ENCODE measurements around the gene RXFP1. TPM values are rescaled to one million over a fixed set of nuclear protein-coding genes. Genes with fewer than 3 reads are reported as not detected.

RXFP1 gene
- total RNA-seq, 6 donors from 2014 or later = 3.0 to 7.3 (median 4.7) TPM

GRCh38 chr4:158625544-158625943 lies 103.9 kb downstream of the RXFP1 start:
- Histone ChIP-seq H3K4me3 (no peak overlapping the region), H3K27me3 (no peaks in the 10 kb centered on the region), H3K4me1 (no peaks in the 10 kb centered on the region), H3K9me3 (no peaks in the 10 kb centered on the region), H3K27ac (no peak overlapping the region), H3K36me3 (no peaks in the 10 kb centered on the region)
- DNase-seq = no peak
- TF ChIP-seq POLR2AphosphoS5 (IDR thresholded peaks at IDR 0.05) (no peak), EP300 (IDR thresholded peaks at IDR 0.05) (no peak), POLR2A (IDR thresholded peaks at IDR 0.05) (no peak)
- TF ChIP-seq, protein P1, sequence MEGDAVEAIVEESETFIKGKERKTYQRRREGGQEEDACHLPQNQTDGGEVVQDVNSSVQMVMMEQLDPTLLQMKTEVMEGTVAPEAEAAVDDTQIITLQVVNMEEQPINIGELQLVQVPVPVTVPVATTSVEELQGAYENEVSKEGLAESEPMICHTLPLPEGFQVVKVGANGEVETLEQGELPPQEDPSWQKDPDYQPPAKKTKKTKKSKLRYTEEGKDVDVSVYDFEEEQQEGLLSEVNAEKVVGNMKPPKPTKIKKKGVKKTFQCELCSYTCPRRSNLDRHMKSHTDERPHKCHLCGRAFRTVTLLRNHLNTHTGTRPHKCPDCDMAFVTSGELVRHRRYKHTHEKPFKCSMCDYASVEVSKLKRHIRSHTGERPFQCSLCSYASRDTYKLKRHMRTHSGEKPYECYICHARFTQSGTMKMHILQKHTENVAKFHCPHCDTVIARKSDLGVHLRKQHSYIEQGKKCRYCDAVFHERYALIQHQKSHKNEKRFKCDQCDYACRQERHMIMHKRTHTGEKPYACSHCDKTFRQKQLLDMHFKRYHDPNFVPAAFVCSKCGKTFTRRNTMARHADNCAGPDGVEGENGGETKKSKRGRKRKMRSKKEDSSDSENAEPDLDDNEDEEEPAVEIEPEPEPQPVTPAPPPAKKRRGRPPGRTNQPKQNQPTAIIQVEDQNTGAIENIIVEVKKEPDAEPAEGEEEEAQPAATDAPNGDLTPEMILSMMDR (IDR thresholded peaks at IDR 0.05) = no peak
- WGBS, 2 donors = 69 to 84% methylated on average over 2 of the region's 2 CpGs
- no peak for ATAC-seq (ENCODE audit: low FRiP score in 2 of 2)

DNA sequence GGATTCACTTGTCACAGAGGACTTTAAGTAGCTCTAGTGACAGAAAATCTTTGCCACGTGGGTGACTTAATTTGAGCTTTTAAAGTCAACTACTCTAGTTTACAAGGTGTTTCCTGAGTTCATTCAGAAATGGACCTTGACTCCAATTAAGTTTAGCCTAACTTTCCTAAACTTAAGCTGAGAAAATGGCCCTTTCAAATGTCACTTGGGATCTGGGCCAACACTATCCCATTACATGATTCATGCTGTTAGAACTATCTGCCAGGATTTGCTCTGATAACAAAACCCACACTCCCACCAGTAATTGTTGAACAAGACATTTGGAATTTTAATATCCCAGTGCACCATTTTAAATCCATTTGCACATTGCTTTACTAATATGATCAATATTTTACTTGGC lies 109.2 kb downstream of the RXFP1 start:
- Histone ChIP-seq H3K27me3 (no peaks in the 10 kb centered on the region), H3K36me3 (no peaks in the 10 kb centered on the region), H3K9me3 (no peaks in the 10 kb centered on the region), H3K4me1 (no peaks in the 10 kb centered on the region), H3K4me3 (no peak overlapping the region), H3K27ac (no peak overlapping the region)
- TF ChIP-seq POLR2A (IDR thresholded peaks at IDR 0.05) (no peak), EP300 (IDR thresholded peaks at IDR 0.05) (no peak), POLR2AphosphoS5 (IDR thresholded peaks at IDR 0.05) (no peak)
- TF ChIP-seq, protein P1 (IDR thresholded peaks at IDR 0.05) = no peak
- no peak for DNase-seq
- WGBS, 2 donors = 44 to 50% methylated on average over 1 of the region's 1 CpG
- no peak for ATAC-seq (ENCODE audit: low FRiP score in 2 of 2)

DNA sequence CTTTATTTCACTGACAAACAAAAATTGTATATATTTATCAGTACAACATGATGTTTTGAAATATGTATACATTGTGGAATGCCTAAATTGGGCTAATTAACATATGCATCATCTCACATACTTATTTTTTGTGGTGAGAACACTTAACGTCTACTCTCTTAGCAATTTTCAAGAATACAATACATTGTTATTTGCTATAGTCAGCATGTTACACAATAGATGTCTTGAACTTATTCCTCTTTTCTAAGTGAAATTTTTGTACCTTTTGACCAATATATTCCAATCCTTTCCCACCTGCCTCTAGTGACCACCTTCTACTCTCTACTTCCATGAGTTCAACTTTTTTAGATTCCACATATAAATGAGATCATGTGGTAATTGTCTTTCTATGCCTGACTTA lies 114.9 kb downstream of the RXFP1 start:
- no peak overlapping the region for H3K4me3 ChIP-seq
- WGBS, 2 donors = 84 to 86% methylated on average over 1 of the region's 1 CpG
- H3K4me1 ChIP-seq = no peaks in the 10 kb centered on the region
- DNase-seq = no peak
- TF ChIP-seq POLR2AphosphoS5 (IDR thresholded peaks at IDR 0.05) (no peak), EP300 (IDR thresholded peaks at IDR 0.05) (no peak), POLR2A (IDR thresholded peaks at IDR 0.05) (no peak)
- TF ChIP-seq, protein P1 (IDR thresholded peaks at IDR 0.05) = no peak
- H3K36me3 ChIP-seq = no peaks in the 10 kb centered on the region
- H3K9me3 ChIP-seq = no peaks in the 10 kb centered on the region
- H3K27ac ChIP-seq = no peak overlapping the region
- no peak for ATAC-seq (ENCODE audit: low FRiP score in 2 of 2)
- no peaks in the 10 kb centered on the region for H3K27me3 ChIP-seq

DNA sequence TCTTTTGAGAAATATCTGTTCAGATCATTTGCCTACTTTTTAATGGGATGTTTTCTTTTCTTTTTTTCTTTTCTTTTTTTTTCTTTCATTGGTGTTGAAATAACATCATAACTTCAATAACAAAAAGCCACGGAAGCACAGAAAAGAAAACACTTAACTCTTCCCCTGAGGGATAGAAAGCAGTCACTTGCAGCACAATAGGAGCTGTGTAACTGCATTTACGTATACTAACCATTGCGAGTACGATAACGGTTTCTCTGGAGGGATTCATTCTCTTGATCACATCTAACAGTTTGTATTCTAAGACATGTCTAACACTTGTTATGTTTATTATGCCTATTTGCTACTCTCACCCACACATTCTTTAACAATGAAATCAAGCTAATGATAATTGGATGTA lies 122.7 kb downstream of the RXFP1 start:
- ATAC-seq (ENCODE audit: low FRiP score in 2 of 2) (no peak), DNase-seq (no peak)
- TF ChIP-seq POLR2AphosphoS5 (IDR thresholded peaks at IDR 0.05) = no peak
- TF ChIP-seq EP300 (IDR thresholded peaks at IDR 0.05) = no peak
- TF ChIP-seq POLR2A (IDR thresholded peaks at IDR 0.05) = no peak
- no peak overlapping the region for H3K27ac ChIP-seq
- no peak overlapping the region for H3K4me3 ChIP-seq
- no peaks in the 10 kb centered on the region for H3K36me3 ChIP-seq
- H3K9me3 ChIP-seq = no peaks in the 10 kb centered on the region
- H3K27me3 ChIP-seq = no peaks in the 10 kb centered on the region
- H3K4me1 ChIP-seq = no peaks in the 10 kb centered on the region
- 85 to 88% methylated on average over 5 of the region's 5 CpGs for WGBS, 2 donors

GRCh38 chr4:158644760-158645159 lies 123.1 kb downstream of the RXFP1 start:
- H3K36me3 ChIP-seq = no peaks in the 10 kb centered on the region
- WGBS, 2 donors = 76 to 88% methylated on average over 3 of the region's 3 CpGs
- H3K27ac ChIP-seq = no peak overlapping the region
- H3K4me1 ChIP-seq = no peaks in the 10 kb centered on the region
- no peaks in the 10 kb centered on the region for H3K27me3 ChIP-seq
- no peak overlapping the region for H3K4me3 ChIP-seq
- TF ChIP-seq EP300 (IDR thresholded peaks at IDR 0.05) (no peak), POLR2A (IDR thresholded peaks at IDR 0.05) (no peak), POLR2AphosphoS5 (IDR thresholded peaks at IDR 0.05) (no peak)
- TF ChIP-seq, protein P1 (IDR thresholded peaks at IDR 0.05) = no peak
- H3K9me3 ChIP-seq = no peaks in the 10 kb centered on the region
- DNase-seq (no peak), ATAC-seq (ENCODE audit: low FRiP score in 2 of 2) (no peak)
